Measurements from ENCODE around the gene CYP39A1.

DNA sequence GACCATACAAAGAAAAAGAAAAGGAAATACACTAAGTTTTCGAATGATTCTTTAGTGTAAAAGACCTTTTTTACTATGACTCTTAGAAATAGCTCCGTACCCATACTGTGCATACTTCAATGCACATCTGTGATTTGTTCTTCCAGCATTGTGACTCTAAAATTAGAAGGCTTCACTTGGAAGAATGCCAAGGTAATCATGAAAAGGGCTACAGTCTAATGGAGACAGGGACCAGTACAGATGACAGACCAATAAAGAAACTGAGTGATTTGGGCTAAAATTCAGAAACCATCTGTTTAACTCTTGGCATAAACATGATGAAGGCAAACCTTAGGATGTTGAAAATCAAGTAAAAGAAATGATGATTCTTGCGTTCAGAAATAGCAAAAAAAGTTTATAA, 46.3 kb downstream of the CYP39A1 start:
- TF ChIP-seq, protein P1, sequence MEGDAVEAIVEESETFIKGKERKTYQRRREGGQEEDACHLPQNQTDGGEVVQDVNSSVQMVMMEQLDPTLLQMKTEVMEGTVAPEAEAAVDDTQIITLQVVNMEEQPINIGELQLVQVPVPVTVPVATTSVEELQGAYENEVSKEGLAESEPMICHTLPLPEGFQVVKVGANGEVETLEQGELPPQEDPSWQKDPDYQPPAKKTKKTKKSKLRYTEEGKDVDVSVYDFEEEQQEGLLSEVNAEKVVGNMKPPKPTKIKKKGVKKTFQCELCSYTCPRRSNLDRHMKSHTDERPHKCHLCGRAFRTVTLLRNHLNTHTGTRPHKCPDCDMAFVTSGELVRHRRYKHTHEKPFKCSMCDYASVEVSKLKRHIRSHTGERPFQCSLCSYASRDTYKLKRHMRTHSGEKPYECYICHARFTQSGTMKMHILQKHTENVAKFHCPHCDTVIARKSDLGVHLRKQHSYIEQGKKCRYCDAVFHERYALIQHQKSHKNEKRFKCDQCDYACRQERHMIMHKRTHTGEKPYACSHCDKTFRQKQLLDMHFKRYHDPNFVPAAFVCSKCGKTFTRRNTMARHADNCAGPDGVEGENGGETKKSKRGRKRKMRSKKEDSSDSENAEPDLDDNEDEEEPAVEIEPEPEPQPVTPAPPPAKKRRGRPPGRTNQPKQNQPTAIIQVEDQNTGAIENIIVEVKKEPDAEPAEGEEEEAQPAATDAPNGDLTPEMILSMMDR (IDR thresholded peaks at IDR 0.05): no peak
- TF ChIP-seq EP300 (IDR thresholded peaks at IDR 0.05): no peak
- TF ChIP-seq POLR2A (IDR thresholded peaks at IDR 0.05): no peak
